OCI-LY1 (cell line): Measurements from ENCODE around the gene HOXB7.

Source experiments
- H2AFZ ChIP-seq: fragments of 200-600 bp; sonication (generic), shearing (Covaris generic); 2 replicates; pipeline ENCODE4 v1.6.0; 2014; ENCODE audit warnings: antibody characterized with exemption, mild to moderate bottlenecking, low read length
- H3F3A ChIP-seq: fragments of 200-600 bp; sonication (generic), shearing (Covaris generic); 2 replicates; pipeline ENCODE4 v1.6.0; 2014; ENCODE audit warnings: mild to moderate bottlenecking, antibody characterized with exemption, low read length, moderate library complexity; ENCODE audit not compliant: insufficient read depth
- H3K27ac ChIP-seq: fragments of 200-600 bp; sonication (generic); 2 replicates; pipeline ENCODE4 v1.5.1; 2014; ENCODE audit warnings: low read length, mixed run types, mild to moderate bottlenecking, low read depth; ENCODE audit not compliant: poor library complexity, severe bottlenecking
- H3K27me3 ChIP-seq: fragments of 200-600 bp; sonication (generic); 2 replicates; pipeline ENCODE4 v1.6.0; 2014; ENCODE audit warnings: antibody characterized with exemption, mild to moderate bottlenecking, low read length, moderate library complexity; ENCODE audit not compliant: insufficient read depth
- H3K36me3 ChIP-seq: fragments of 200-600 bp; sonication (generic); 2 replicates; pipeline ENCODE4 v1.6.1; 2014; ENCODE audit warnings: mild to moderate bottlenecking, antibody characterized with exemption, low read length, moderate library complexity, mixed read lengths; ENCODE audit not compliant: insufficient read depth
- H3K4me1 ChIP-seq: fragments of 200-600 bp; sonication (generic); 2 replicates; pipeline ENCODE4 v1.5.1; 2014; ENCODE audit warnings: mild to moderate bottlenecking, low read length, moderate library complexity; ENCODE audit not compliant: insufficient read depth, severe bottlenecking
- H3K4me2 ChIP-seq: fragments of 200-600 bp; sonication (generic), shearing (Covaris generic); 2 replicates; pipeline ENCODE4 v1.6.1; 2014; ENCODE audit warnings: low read length
- H3K4me3 ChIP-seq: fragments of 200-600 bp; sonication (generic); 2 replicates; pipeline ENCODE4 v1.5.1; 2014; ENCODE audit warnings: low read length, low read depth, mild to moderate bottlenecking, mixed read lengths; ENCODE audit not compliant: poor library complexity, severe bottlenecking
- H3K79me2 ChIP-seq: fragments of 200-600 bp; shearing (Covaris generic); 2 replicates; pipeline ENCODE4 v1.6.1; 2016; ENCODE audit warnings: mixed run types, low read length, mixed read lengths; ENCODE audit not compliant: insufficient read depth
- H3K9ac ChIP-seq: fragments of 200-600 bp; sonication (generic), shearing (Covaris generic); 2 replicates; pipeline ENCODE4 v1.6.1; 2014; ENCODE audit warnings: mild to moderate bottlenecking, low read length, mixed read lengths
- H3K9me2 ChIP-seq: fragments of 200-600 bp; sonication (generic), shearing (Covaris generic); 2 replicates; pipeline ENCODE4 v1.6.1; 2014; ENCODE audit warnings: low read depth, mild to moderate bottlenecking, low read length, mixed read lengths
- H3K9me3 ChIP-seq: fragments of 200-600 bp; shearing (Covaris generic); 2 replicates; pipeline ENCODE4 v1.6.1; 2014; ENCODE audit warnings: low read length, mixed read lengths
- H4K20me1 ChIP-seq: fragments of 200-600 bp; sonication (generic), shearing (Covaris generic); 2 replicates; pipeline ENCODE4 v1.6.0; 2016; ENCODE audit warnings: mild to moderate bottlenecking, low read length; ENCODE audit not compliant: insufficient read depth
- CTCF ChIP-seq: fragments of 200-600 bp; sonication (generic), shearing (Covaris generic); IDR thresholded peaks from 2 replicates; pipeline ENCODE4 v1.5.1; 2017; ENCODE audit warnings: mild to moderate bottlenecking, antibody characterized with exemption, low read length, moderate library complexity, mixed read lengths
- EZH2 ChIP-seq: fragments of 200-600 bp; sonication (generic), shearing (Covaris generic); IDR thresholded peaks from 2 replicates; pipeline ENCODE4 v1.8.0; 2017; ENCODE audit warnings: borderline replicate concordance, mixed run types, mild to moderate bottlenecking, antibody characterized with exemption, low read length, moderate library complexity, mixed read lengths

HOXB7 gene

GRCh38 chr17:48645639-48646182 lies 34.9 kb upstream of the HOXB7 start:
- Histone ChIP-seq H3F3A (no peaks in the 10 kb centered on the region), H3K27ac (no peak overlapping the region), H3K27me3 (0 out of 2 replicates have a peak, but pooled peaks cover 5% of the 10 kb centered on the region), H3K9me3 (no peaks in the 10 kb centered on the region), H3K9me2 (no peaks in the 10 kb centered on the region), H3K4me3 (no peak overlapping the region), H4K20me1 (no peaks in the 10 kb centered on the region), H3K79me2 (no peaks in the 10 kb centered on the region), H3K4me2 (no peak overlapping the region), H2AFZ (no peak overlapping the region), H3K4me1 (no peaks in the 10 kb centered on the region), H3K9ac (no peak overlapping the region), H3K36me3 (no peaks in the 10 kb centered on the region)
- no peak for TF ChIP-seq EZH2
- TF ChIP-seq CTCF, result no peak

- no peak overlapping the region for H3K4me3 ChIP-seq
Measured at GRCh38 chr17:48644910-48645557, 34.2 kb upstream of the HOXB7 start.

GRCh38 chr17:48644159-48644558 lies 33.3 kb upstream of the HOXB7 start:
- no peaks in the 10 kb centered on the region for H3K79me2 ChIP-seq
- no peak overlapping the region for H2AFZ ChIP-seq
- H3K36me3 ChIP-seq, result no peaks in the 10 kb centered on the region
- H3K4me3 ChIP-seq, result no peak overlapping the region
- no peaks in the 10 kb centered on the region for H3K4me1 ChIP-seq
- H3K27ac ChIP-seq, result no peak overlapping the region
- 0 out of 2 replicates have a peak, but pooled peaks cover 5% of the 10 kb centered on the region for H3K27me3 ChIP-seq
- H4K20me1 ChIP-seq, result no peaks in the 10 kb centered on the region
- no peaks in the 10 kb centered on the region for H3K9me3 ChIP-seq
- H3F3A ChIP-seq, result no peaks in the 10 kb centered on the region
- H3K4me2 ChIP-seq, result no peak overlapping the region
- H3K9me2 ChIP-seq, result no peaks in the 10 kb centered on the region
- TF ChIP-seq EZH2 (no peak), CTCF (no peak)
- H3K9ac ChIP-seq, result no peak overlapping the region

More at GRCh38 chr17:48644910-48645557, 34.2 kb upstream of the HOXB7 start:
- Histone ChIP-seq H3K79me2 (no peaks in the 10 kb centered on the region), H3K4me2 (no peak overlapping the region), H3F3A (no peaks in the 10 kb centered on the region), H3K36me3 (no peaks in the 10 kb centered on the region), H3K9me2 (no peaks in the 10 kb centered on the region), H3K27ac (no peak overlapping the region), H3K4me1 (no peaks in the 10 kb centered on the region), H4K20me1 (no peaks in the 10 kb centered on the region), H3K27me3 (0 out of 2 replicates have a peak, but pooled peaks cover 5% of the 10 kb centered on the region), H3K9ac (no peak overlapping the region), H2AFZ (no peak overlapping the region), H3K9me3 (no peaks in the 10 kb centered on the region)
- TF ChIP-seq CTCF (no peak), EZH2 (no peak)
